Measurements from ENCODE around the gene TIGD2.
"Not testable (repeated sequence)": the region's sequence is repeated elsewhere in the genome, so short reads cannot be mapped to it uniquely, and the experiment has no call there.

Gene TIGD2

GRCh38 chr4:89119166-89119565 lies 7.8 kb downstream of the TIGD2 start:
- no peak for DNase-seq (ENCODE audit: low read depth in 2 of 2)

GRCh38 chr4:89119836-89120235 lies 8.5 kb downstream of the TIGD2 start:
- no peak for DNase-seq (ENCODE audit: low read depth in 2 of 2)

- DNase-seq (ENCODE audit: low read depth in 2 of 2) = no peak
Observed at GRCh38 chr4:89121387-89122068, 10.2 kb downstream of the TIGD2 start.

- no peak for DNase-seq (ENCODE audit: low read depth in 2 of 2)
Observed at GRCh38 chr4:89123451-89123851, 12.1 kb downstream of the TIGD2 start.

GRCh38 chr4:89125901-89126782 lies 14.8 kb downstream of the TIGD2 start:
- DNase-seq (ENCODE audit: low read depth in 2 of 2) = no peak

- DNase-seq (ENCODE audit: low read depth in 2 of 2) = no peak
Observed at GRCh38 chr4:89129080-89129640, 17.8 kb downstream of the TIGD2 start.

- no peak for DNase-seq (ENCODE audit: low read depth in 2 of 2)
Observed at GRCh38 chr4:89134775-89135319, 23.5 kb downstream of the TIGD2 start.

GRCh38 chr4:89136525-89136924 lies 25.2 kb downstream of the TIGD2 start:
- no peak for DNase-seq (ENCODE audit: low read depth in 2 of 2)

- no peak for DNase-seq (ENCODE audit: low read depth in 2 of 2)
Observed at GRCh38 chr4:89137231-89137630, 25.9 kb downstream of the TIGD2 start.

- DNase-seq (ENCODE audit: low read depth in 2 of 2) = no peak
Observed at GRCh38 chr4:89137695-89138094, 26.4 kb downstream of the TIGD2 start.

- DNase-seq (ENCODE audit: low read depth in 2 of 2) = no peak
Observed at GRCh38 chr4:89140168-89140759, 28.9 kb downstream of the TIGD2 start.

GRCh38 chr4:89142691-89143669 lies 31.6 kb downstream of the TIGD2 start:
- DNase-seq (ENCODE audit: low read depth in 2 of 2) = no peak

GRCh38 chr4:89144652-89145051 lies 33.3 kb downstream of the TIGD2 start:
- DNase-seq (ENCODE audit: low read depth in 2 of 2) = not testable (repeated sequence)

- DNase-seq (ENCODE audit: low read depth in 2 of 2) = no peak
Observed at GRCh38 chr4:89146196-89146595, 34.9 kb downstream of the TIGD2 start.

GRCh38 chr4:89152972-89153371 lies 41.6 kb downstream of the TIGD2 start:
- no peak for DNase-seq (ENCODE audit: low read depth in 2 of 2)

- no peak for DNase-seq (ENCODE audit: low read depth in 2 of 2)
Observed at GRCh38 chr4:89156174-89156914, 45.0 kb downstream of the TIGD2 start.

- DNase-seq (ENCODE audit: low read depth in 2 of 2) = no peak
Observed at GRCh38 chr4:89157488-89158024, 46.2 kb downstream of the TIGD2 start.

- no peak for DNase-seq (ENCODE audit: low read depth in 2 of 2)
Observed at GRCh38 chr4:89158884-89159503, 47.7 kb downstream of the TIGD2 start.

- no peak for DNase-seq (ENCODE audit: low read depth in 2 of 2)
Observed at GRCh38 chr4:89160806-89161205, 49.5 kb downstream of the TIGD2 start.
